ENCODE data around the gene CBL.

CBL gene

DNA sequence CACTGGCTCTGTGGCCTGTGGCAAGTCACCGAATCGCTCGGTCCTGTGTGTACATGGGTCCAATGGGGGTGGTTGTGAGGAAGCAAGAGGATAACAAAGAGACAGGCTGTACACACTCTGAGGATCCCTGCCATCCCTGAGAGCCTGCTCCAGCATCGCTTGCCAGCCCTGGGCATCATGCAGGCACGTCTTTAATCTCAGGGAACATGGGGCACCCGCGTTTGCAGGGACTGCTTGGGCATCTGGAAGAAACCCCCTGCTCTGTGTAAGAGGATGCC is 135.8 kb downstream of the CBL start:
- Histone ChIP-seq H3F3A (ENCODE audit: low read depth) (no peaks in the 10 kb centered on the region), H4K20me1 (ENCODE audit: insufficient read depth, low read length, poor library complexity, severe bottlenecking) (peaks cover 5% of the 10 kb centered on the region), H3K9me3 (ENCODE audit: insufficient read depth, low read depth, low read length) (no peaks in the 10 kb centered on the region), H3K4me3 (ENCODE audit: low read length, poor library complexity, severe bottlenecking) (no peak overlapping the region), H3K79me2 (ENCODE audit: insufficient read depth, low read length) (peaks cover 13% of the 10 kb centered on the region; the same call in 1 of the 2 replicates), H3K36me3 (ENCODE audit: insufficient read depth, low read length) (no peaks in the 10 kb centered on the region), H3K9me2 (replicated peaks; ENCODE audit: low read depth, low read length) (no peaks in the 10 kb centered on the region), H3K4me2 (ENCODE audit: low read depth, low read length, poor library complexity, severe bottlenecking) (no peak overlapping the region), H2AFZ (ENCODE audit: low read length) (no peak overlapping the region), H3K27me3 (ENCODE audit: insufficient read depth, low read length, poor library complexity, severe bottlenecking) (no peaks in the 10 kb centered on the region), H3K4me1 (ENCODE audit: insufficient read depth, low read length, poor library complexity, severe bottlenecking) (peaks cover 15% of the 10 kb centered on the region), H3K9ac (ENCODE audit: low read depth, low read length, poor library complexity, severe bottlenecking) (no peak overlapping the region)
- TF ChIP-seq, protein P1, sequence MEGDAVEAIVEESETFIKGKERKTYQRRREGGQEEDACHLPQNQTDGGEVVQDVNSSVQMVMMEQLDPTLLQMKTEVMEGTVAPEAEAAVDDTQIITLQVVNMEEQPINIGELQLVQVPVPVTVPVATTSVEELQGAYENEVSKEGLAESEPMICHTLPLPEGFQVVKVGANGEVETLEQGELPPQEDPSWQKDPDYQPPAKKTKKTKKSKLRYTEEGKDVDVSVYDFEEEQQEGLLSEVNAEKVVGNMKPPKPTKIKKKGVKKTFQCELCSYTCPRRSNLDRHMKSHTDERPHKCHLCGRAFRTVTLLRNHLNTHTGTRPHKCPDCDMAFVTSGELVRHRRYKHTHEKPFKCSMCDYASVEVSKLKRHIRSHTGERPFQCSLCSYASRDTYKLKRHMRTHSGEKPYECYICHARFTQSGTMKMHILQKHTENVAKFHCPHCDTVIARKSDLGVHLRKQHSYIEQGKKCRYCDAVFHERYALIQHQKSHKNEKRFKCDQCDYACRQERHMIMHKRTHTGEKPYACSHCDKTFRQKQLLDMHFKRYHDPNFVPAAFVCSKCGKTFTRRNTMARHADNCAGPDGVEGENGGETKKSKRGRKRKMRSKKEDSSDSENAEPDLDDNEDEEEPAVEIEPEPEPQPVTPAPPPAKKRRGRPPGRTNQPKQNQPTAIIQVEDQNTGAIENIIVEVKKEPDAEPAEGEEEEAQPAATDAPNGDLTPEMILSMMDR (conservative IDR thresholded peaks at IDR 0.05; ENCODE audit: low read length) = no peak
- no peak for TF ChIP-seq EZH2phosphoT487 (IDR thresholded peaks at IDR 0.05; ENCODE audit: borderline replicate concordance)

DNA sequence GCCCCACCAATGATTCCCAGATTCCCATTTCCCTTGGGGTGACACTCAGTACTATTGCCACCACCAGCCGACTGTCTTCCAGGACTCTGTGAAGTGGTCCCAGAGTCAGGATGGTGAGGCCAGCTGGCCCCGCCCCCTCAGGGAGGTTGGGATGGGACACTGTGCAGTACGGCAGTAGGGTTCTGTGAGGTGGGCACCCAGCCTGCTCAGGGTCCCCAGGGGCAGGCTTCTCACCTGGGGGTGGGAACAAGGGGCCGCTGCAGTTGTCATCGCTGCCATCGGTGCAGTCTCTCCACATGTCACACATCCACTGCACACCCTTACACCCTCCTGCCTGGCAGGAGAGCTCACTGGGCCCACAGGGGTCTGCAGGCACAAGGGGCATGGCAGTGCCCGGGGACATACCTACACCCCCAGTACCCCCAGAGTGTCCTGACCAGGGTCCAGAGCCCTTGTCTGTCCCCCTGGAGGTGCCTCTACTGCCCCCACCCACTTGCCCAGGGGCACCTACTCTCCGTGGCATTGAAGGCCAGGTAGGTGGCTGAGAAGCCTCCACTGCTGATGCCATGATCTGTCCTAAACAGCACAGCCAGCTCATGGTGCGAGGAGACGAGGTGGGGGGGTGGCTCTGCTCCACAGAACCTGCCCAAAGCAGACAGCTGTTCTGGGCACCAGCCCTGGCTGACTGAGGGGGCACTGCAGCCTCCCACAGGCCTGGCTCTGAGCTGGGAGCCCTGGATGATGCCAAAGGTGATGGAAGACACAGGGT is 136.4 kb downstream of the CBL start:
- no peak overlapping the region for H3K9ac ChIP-seq (ENCODE audit: low read depth, low read length, poor library complexity, severe bottlenecking)
- H3K36me3 ChIP-seq (ENCODE audit: insufficient read depth, low read length) = no peaks in the 10 kb centered on the region
- no peaks in the 10 kb centered on the region for H3K9me2 ChIP-seq (replicated peaks; ENCODE audit: low read depth, low read length)
- peaks cover 9% of the 10 kb centered on the region for H3K4me1 ChIP-seq (ENCODE audit: insufficient read depth, low read length, poor library complexity, severe bottlenecking)
- no peaks in the 10 kb centered on the region for H3K9me3 ChIP-seq (ENCODE audit: insufficient read depth, low read depth, low read length)
- no peak overlapping the region for H2AFZ ChIP-seq (ENCODE audit: low read length)
- TF ChIP-seq EZH2phosphoT487 (IDR thresholded peaks at IDR 0.05; ENCODE audit: borderline replicate concordance) = no peak
- TF ChIP-seq, protein P1 (conservative IDR thresholded peaks at IDR 0.05; ENCODE audit: low read length) = no peak
- H3K27me3 ChIP-seq (ENCODE audit: insufficient read depth, low read length, poor library complexity, severe bottlenecking) = no peaks in the 10 kb centered on the region
- H3K4me2 ChIP-seq (ENCODE audit: low read depth, low read length, poor library complexity, severe bottlenecking) = no peak overlapping the region
- H3K4me3 ChIP-seq (ENCODE audit: low read length, poor library complexity, severe bottlenecking) = no peak overlapping the region
- no peaks in the 10 kb centered on the region for H3F3A ChIP-seq (ENCODE audit: low read depth)
- H3K79me2 ChIP-seq (ENCODE audit: insufficient read depth, low read length) = peaks cover 7% of the 10 kb centered on the region; the same call in 1 of the 2 replicates
- H4K20me1 ChIP-seq (ENCODE audit: insufficient read depth, low read length, poor library complexity, severe bottlenecking) = peaks cover 5% of the 10 kb centered on the region

DNA sequence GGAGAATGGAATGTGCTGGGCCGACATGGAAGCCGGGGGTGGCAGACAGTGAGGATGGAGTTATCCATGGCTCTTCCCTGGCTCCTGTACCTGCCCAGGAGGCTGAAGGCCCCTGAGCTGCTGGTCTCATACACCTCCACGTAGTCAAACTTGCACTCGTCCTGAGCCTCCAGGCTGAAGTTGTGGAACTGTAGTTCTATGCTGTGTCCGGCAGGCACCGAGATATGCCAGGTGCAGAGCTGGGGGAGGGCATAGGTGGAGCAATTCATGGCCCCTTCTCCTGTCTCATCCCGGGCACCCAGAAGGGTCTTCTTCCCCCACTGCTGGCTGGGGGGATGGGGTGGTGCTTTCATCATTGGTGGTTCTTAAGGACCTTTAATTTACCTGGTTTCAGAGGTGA is 137.6 kb downstream of the CBL start:
- Histone ChIP-seq H2AFZ (ENCODE audit: low read length) (no peak overlapping the region), H3K9ac (ENCODE audit: low read depth, low read length, poor library complexity, severe bottlenecking) (no peak overlapping the region), H3F3A (ENCODE audit: low read depth) (no peaks in the 10 kb centered on the region), H3K27me3 (ENCODE audit: insufficient read depth, low read length, poor library complexity, severe bottlenecking) (no peaks in the 10 kb centered on the region), H3K36me3 (ENCODE audit: insufficient read depth, low read length) (no peaks in the 10 kb centered on the region), H3K4me3 (ENCODE audit: low read length, poor library complexity, severe bottlenecking) (no peak overlapping the region), H3K4me1 (ENCODE audit: insufficient read depth, low read length, poor library complexity, severe bottlenecking) (no peaks in the 10 kb centered on the region), H3K79me2 (ENCODE audit: insufficient read depth, low read length) (no peaks in the 10 kb centered on the region), H3K4me2 (ENCODE audit: low read depth, low read length, poor library complexity, severe bottlenecking) (no peak overlapping the region), H3K9me2 (replicated peaks; ENCODE audit: low read depth, low read length) (no peaks in the 10 kb centered on the region), H3K9me3 (ENCODE audit: insufficient read depth, low read depth, low read length) (no peaks in the 10 kb centered on the region), H4K20me1 (ENCODE audit: insufficient read depth, low read length, poor library complexity, severe bottlenecking) (peaks cover under 1% of the 10 kb centered on the region)
- TF ChIP-seq EZH2phosphoT487 (IDR thresholded peaks at IDR 0.05; ENCODE audit: borderline replicate concordance) = no peak
- TF ChIP-seq, protein P1 (conservative IDR thresholded peaks at IDR 0.05; ENCODE audit: low read length) = no peak
